H9 (cell line): ENCODE data around the gene SMCHD1. TPM values are rescaled to one million over a fixed set of nuclear protein-coding genes. Genes with fewer than 3 reads are reported as not detected.

Source experiments
- DNase-seq: peaks from one replicate; pipeline ENCODE4 v3.0.0-alpha.2; 2017
- H2AFZ ChIP-seq: one replicate; pipeline ENCODE4 v1.6.1; 2013; ENCODE audit warnings: mild to moderate bottlenecking, low read length, control low read depth, moderate library complexity
- H2AK5ac ChIP-seq: 2 replicates; pipeline ENCODE4 v1.6.1; 2013; ENCODE audit warnings: low read length, control low read depth, mixed read lengths; ENCODE audit not compliant: insufficient read length
- H2BK120ac ChIP-seq: one replicate; pipeline ENCODE4 v1.6.1; 2013; ENCODE audit warnings: low read depth, mild to moderate bottlenecking, low read length, control low read depth, inconsistent platforms; ENCODE audit not compliant: poor library complexity, severe bottlenecking
- H2BK12ac ChIP-seq: 2 replicates; pipeline ENCODE4 v1.6.1; 2013; ENCODE audit warnings: low read length, control low read depth, mixed read lengths, low read depth; ENCODE audit not compliant: insufficient read length
- H2BK15ac ChIP-seq: 2 replicates; pipeline ENCODE4 v1.6.1; 2013; ENCODE audit warnings: low read depth, low read length, control low read depth
- H2BK20ac ChIP-seq: one replicate; pipeline ENCODE4 v1.6.1; 2013; ENCODE audit warnings: low read depth, mild to moderate bottlenecking, low read length, control low read depth, inconsistent platforms; ENCODE audit not compliant: poor library complexity, severe bottlenecking
- H2BK5ac ChIP-seq: 2 replicates; pipeline ENCODE4 v1.6.1; 2013; ENCODE audit warnings: low read length, control low read depth, mixed read lengths; ENCODE audit not compliant: insufficient read length
- H3K14ac ChIP-seq: 2 replicates; pipeline ENCODE4 v1.6.1; 2013; ENCODE audit warnings: low read length, control low read depth; ENCODE audit not compliant: insufficient read depth
- H3K18ac ChIP-seq: 2 replicates; pipeline ENCODE4 v1.6.1; 2013; ENCODE audit warnings: low read depth, mild to moderate bottlenecking, mixed read lengths, low read length, control low read depth; ENCODE audit not compliant: insufficient read length
- H3K23ac ChIP-seq: 2 replicates; pipeline ENCODE4 v1.6.1; 2013; ENCODE audit warnings: low read length, control low read depth, mixed read lengths, low read depth; ENCODE audit not compliant: insufficient read length
- H3K23me2 ChIP-seq: 2 replicates; pipeline ENCODE4 v1.6.1; 2013; ENCODE audit warnings: low read depth, mild to moderate bottlenecking, mixed read lengths, low read length, control low read depth; ENCODE audit not compliant: insufficient read length, poor library complexity, severe bottlenecking
- H3K27ac ChIP-seq: 2 replicates; pipeline ENCODE4 v1.5.1; 2013; ENCODE audit warnings: low read length, control low read depth, mixed read lengths, low read depth; ENCODE audit not compliant: insufficient read length
- H3K27me3 ChIP-seq: 2 replicates; pipeline ENCODE4 v1.6.1; 2013; ENCODE audit warnings: low read length, control low read depth, inconsistent platforms; ENCODE audit not compliant: insufficient read depth
- H3K4ac ChIP-seq: 2 replicates; pipeline ENCODE4 v1.6.1; 2013; ENCODE audit warnings: low read depth, mild to moderate bottlenecking, control low read depth, inconsistent platforms, low read length, moderate library complexity
- H3K4me1 ChIP-seq: 2 replicates; pipeline ENCODE4 v1.6.1; 2013; ENCODE audit warnings: low read length, control low read depth, inconsistent platforms; ENCODE audit not compliant: insufficient read depth
- H3K4me2 ChIP-seq: 2 replicates; pipeline ENCODE4 v1.6.1; 2013; ENCODE audit warnings: low read length, control low read depth, mixed read lengths; ENCODE audit not compliant: insufficient read length, insufficient read depth
- H3K56ac ChIP-seq: 2 replicates; pipeline ENCODE4 v1.6.1; 2013; ENCODE audit warnings: low read depth, mild to moderate bottlenecking, mixed read lengths, low read length, control low read depth; ENCODE audit not compliant: insufficient read length
- H3K79me1 ChIP-seq: 2 replicates; pipeline ENCODE4 v1.6.1; 2013; ENCODE audit warnings: low read depth, mild to moderate bottlenecking, moderate library complexity, low read length, control low read depth, inconsistent platforms; ENCODE audit not compliant: insufficient read depth, poor library complexity, severe bottlenecking
- H3K79me2 ChIP-seq: 2 replicates; pipeline ENCODE4 v1.6.1; 2013; ENCODE audit warnings: low read length, control low read depth, inconsistent platforms; ENCODE audit not compliant: insufficient read depth
- H3K9ac ChIP-seq: 2 replicates; pipeline ENCODE4 v1.6.1; 2013; ENCODE audit warnings: low read length, control low read depth, mixed read lengths; ENCODE audit not compliant: insufficient read length; ENCODE audit errors: extremely low read depth
- H3K9me3 ChIP-seq: one replicate; pipeline ENCODE4 v1.6.1; 2013; ENCODE audit warnings: low read depth, low read length, inconsistent platforms; ENCODE audit not compliant: control insufficient read depth
- H3T11ph ChIP-seq: one replicate; pipeline ENCODE4 v1.6.1; 2013; ENCODE audit warnings: mild to moderate bottlenecking, low read length, control low read depth, inconsistent platforms
- H4K20me1 ChIP-seq: one replicate; pipeline ENCODE4 v1.6.1; 2013; ENCODE audit not compliant: control insufficient read depth, insufficient read length, insufficient read depth
- H4K5ac ChIP-seq: 2 replicates; pipeline ENCODE4 v1.6.1; 2013; ENCODE audit warnings: low read depth, mild to moderate bottlenecking, mixed read lengths, low read length, control low read depth; ENCODE audit not compliant: insufficient read length
- H4K8ac ChIP-seq: replicated peaks from 2 replicates; pipeline ENCODE4 v1.6.1; 2013; ENCODE audit warnings: low read length, control low read depth, mixed read lengths, low read depth; ENCODE audit not compliant: insufficient read length
- H4K91ac ChIP-seq: 2 replicates; pipeline ENCODE4 v1.6.1; 2013; ENCODE audit warnings: low read depth, mild to moderate bottlenecking, moderate library complexity, mixed read lengths, low read length, control low read depth; ENCODE audit not compliant: insufficient read length
- H3K27ac Mint-ChIP-seq, 3 experiments: 2 replicates in 2 of 3; 3 replicates in 1 of 3; pipeline ENCODE4 v1.8.0; 2020 to 2021; ENCODE audit warnings: mixed read lengths in 3 of 3, mild to moderate bottlenecking in 1 of 3, moderate library complexity in 1 of 3
- H3K27me3 Mint-ChIP-seq: 2 replicates; pipeline ENCODE4 v1.8.0; 2021; ENCODE audit warnings: low read depth, mild to moderate bottlenecking, moderate library complexity, mixed read lengths
- H3K36me3 Mint-ChIP-seq, 3 experiments: 2 replicates in 2 of 3; 3 replicates in 1 of 3; pipeline ENCODE4 v1.8.0; 2020 to 2021; ENCODE audit warnings: low read depth in 3 of 3, mixed read lengths in 3 of 3; ENCODE audit not compliant: insufficient read depth in 1 of 3
- H3K4me1 Mint-ChIP-seq, 2 experiments: 2 replicates each; pipeline ENCODE4 v1.8.0; 2020; ENCODE audit warnings: mixed read lengths in 2 of 2
- H3K4me3 Mint-ChIP-seq, 2 experiments: 2 replicates in 1 of 2; 3 replicates in 1 of 2; pipeline ENCODE4 v1.8.0; 2020 to 2021; ENCODE audit warnings: mild to moderate bottlenecking in 2 of 2, mixed read lengths in 2 of 2, moderate library complexity in 1 of 2
- H3K9me3 Mint-ChIP-seq, 2 experiments: 2 replicates in 1 of 2; 3 replicates in 1 of 2; pipeline ENCODE4 v1.8.0; 2020; ENCODE audit warnings: mild to moderate bottlenecking in 2 of 2, mixed read lengths in 2 of 2, moderate library complexity in 1 of 2
- CTCF ChIP-seq: fragments of 200-600 bp; sonication (generic); conservative IDR thresholded peaks from 3 replicates; pipeline ENCODE4 v1.8.0; 2021; ENCODE audit warnings: antibody characterized with exemption, mild to moderate bottlenecking
- WGBS: extraction: QIAGEN DNeasy Blood & Tissue Kit; methylation state at CpG from one replicate; pipeline ENCODE4 v1.1.7; 2013; ENCODE audit warnings: missing lambda C conversion rate, low lambda C conversion rate, mixed read lengths; ENCODE audit not compliant: insufficient read length; ENCODE audit errors: extremely low coverage; 5-methylcytosine and 5-hydroxymethylcytosine counted together
- total RNA-seq: library from RNA; stranded (reverse); gene quantifications from 2 replicates; pipeline ENCODE4 v1.2.1, GENCODE V29; 2021

The SMCHD1 gene
- total RNA-seq, 1 experiment from 2014 or later: 53.5 TPM

- Histone ChIP-seq H4K5ac (no peak overlapping the region), H2BK5ac (no peak overlapping the region), H2AK5ac (no peak overlapping the region), H3K23ac (no peak overlapping the region), H2BK120ac (no peak overlapping the region), H2AFZ (no peak overlapping the region), H4K91ac (no peak overlapping the region), H3K79me1 (no peaks in the 10 kb centered on the region), H2BK15ac (no peak overlapping the region), H3T11ph (no peak overlapping the region), H3K23me2 (no peaks in the 10 kb centered on the region), H3K27me3 (no peaks in the 10 kb centered on the region), H3K4ac (no peak overlapping the region), H4K20me1 (no peaks in the 10 kb centered on the region), H2BK12ac (no peak overlapping the region), H3K18ac (no peak overlapping the region), H3K14ac (no peak overlapping the region), H4K8ac (no peak overlapping the region), H3K4me1 (no peaks in the 10 kb centered on the region), H3K9me3 (no peaks in the 10 kb centered on the region), H3K27ac (no peak overlapping the region), H3K56ac (no peak overlapping the region), H3K79me2 (no peaks in the 10 kb centered on the region), H2BK20ac (peak overlapping the region; percentile 45), H3K4me2 (no peak overlapping the region), H3K9ac (no peak overlapping the region)
- Mint-ChIP-seq H3K36me3 (peaks cover 10 to 41% (median 30%) of the 10 kb centered on the region in 3 experiments; a peak in 6 of 7 replicates), H3K27me3 (no peaks in the 10 kb centered on the region), H3K4me3 (no peak overlapping the region), H3K4me1 (peaks cover 0 to 2% of the 10 kb centered on the region in 2 experiments; a peak in 1 of 4 replicates), H3K9me3 (no peaks in the 10 kb centered on the region), H3K27ac (no peak overlapping the region; a peak in 1 of 7 replicates)
- no peak for TF ChIP-seq CTCF
- DNase-seq: no peak
- no CpG with 5 or more reads among the region's 1 CpG for WGBS
These were observed 142.4 kb downstream of the SMCHD1 start for GRCh38 chr18:2797951-2798350.
